ENCODE measurements around the gene SCAMP5.

DNA sequence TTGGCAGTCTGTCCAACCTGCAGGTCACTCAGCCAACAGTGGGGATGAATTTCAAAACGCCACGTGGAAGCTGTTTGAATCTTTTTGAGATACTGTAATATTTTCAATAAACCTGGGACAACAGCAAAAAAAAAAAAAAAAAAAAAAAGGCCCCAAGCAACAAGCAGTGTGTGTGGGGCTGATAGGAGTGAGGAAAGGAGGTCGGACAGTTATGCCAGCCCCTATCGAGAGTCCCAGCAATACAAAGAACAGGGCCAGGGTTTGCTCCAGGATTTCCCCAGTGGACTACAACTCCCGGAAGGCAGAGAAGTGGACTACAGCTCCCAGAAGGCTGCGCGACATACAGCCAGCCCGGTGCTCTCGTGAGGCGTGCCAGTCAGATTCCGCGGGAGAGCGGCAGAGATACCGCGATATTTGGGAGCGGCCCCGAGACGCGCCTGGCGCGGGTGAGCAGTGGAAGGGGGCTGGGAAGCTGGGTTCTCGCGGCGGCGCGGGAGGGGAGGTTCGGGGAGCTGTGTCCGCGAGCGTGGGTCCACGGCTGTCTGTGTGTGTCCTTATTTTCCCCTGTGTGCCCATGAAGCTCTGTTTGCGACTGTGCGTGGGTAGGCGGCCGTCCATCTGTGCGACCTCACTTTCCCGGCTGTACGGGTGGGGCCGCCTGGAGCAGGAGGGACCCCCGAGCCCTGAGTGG, 28.0 kb downstream of the SCAMP5 start, which contains the start of gene PPCDC:
- TF ChIP-seq, protein P1, sequence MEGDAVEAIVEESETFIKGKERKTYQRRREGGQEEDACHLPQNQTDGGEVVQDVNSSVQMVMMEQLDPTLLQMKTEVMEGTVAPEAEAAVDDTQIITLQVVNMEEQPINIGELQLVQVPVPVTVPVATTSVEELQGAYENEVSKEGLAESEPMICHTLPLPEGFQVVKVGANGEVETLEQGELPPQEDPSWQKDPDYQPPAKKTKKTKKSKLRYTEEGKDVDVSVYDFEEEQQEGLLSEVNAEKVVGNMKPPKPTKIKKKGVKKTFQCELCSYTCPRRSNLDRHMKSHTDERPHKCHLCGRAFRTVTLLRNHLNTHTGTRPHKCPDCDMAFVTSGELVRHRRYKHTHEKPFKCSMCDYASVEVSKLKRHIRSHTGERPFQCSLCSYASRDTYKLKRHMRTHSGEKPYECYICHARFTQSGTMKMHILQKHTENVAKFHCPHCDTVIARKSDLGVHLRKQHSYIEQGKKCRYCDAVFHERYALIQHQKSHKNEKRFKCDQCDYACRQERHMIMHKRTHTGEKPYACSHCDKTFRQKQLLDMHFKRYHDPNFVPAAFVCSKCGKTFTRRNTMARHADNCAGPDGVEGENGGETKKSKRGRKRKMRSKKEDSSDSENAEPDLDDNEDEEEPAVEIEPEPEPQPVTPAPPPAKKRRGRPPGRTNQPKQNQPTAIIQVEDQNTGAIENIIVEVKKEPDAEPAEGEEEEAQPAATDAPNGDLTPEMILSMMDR (IDR thresholded peaks at IDR 0.05) = no peak
- peak; percentile 88 for TF ChIP-seq POLR2A (IDR thresholded peaks at IDR 0.05)

Measured in right lobe of liver (tissue), 4 donors.